SK-N-SH (cell line): Measurements from ENCODE around the gene RIT1.

Experiments
- EP300 ChIP-seq, 2 experiments: IDR thresholded peaks; 2 replicates each; pipeline versions ENCODE4 v1.4.0 to v1.6.1; 2012; ENCODE audit warnings: borderline replicate concordance in 1 of 2, low read depth in 1 of 2, low read length in 1 of 2
- EZH2phosphoT487 ChIP-seq: fragments of 200-600 bp; sonication (generic); IDR thresholded peaks from 2 replicates; pipeline ENCODE4 v1.6.1; 2017; ENCODE audit warnings: low read depth, mixed run types, mild to moderate bottlenecking, antibody characterized with exemption, moderate library complexity, borderline replicate concordance
- NFIC ChIP-seq: IDR thresholded peaks from 2 replicates; pipeline ENCODE4 v1.4.0; 2012; ENCODE audit warnings: borderline replicate concordance
- TF ChIP-seq, protein P1 (sequence below): fragments of 200-600 bp; sonication (generic); IDR thresholded peaks from 2 replicates; pipeline ENCODE4 v1.6.1; 2017; ENCODE audit warnings: antibody characterized with exemption, mild to moderate bottlenecking, moderate library complexity

DNA sequence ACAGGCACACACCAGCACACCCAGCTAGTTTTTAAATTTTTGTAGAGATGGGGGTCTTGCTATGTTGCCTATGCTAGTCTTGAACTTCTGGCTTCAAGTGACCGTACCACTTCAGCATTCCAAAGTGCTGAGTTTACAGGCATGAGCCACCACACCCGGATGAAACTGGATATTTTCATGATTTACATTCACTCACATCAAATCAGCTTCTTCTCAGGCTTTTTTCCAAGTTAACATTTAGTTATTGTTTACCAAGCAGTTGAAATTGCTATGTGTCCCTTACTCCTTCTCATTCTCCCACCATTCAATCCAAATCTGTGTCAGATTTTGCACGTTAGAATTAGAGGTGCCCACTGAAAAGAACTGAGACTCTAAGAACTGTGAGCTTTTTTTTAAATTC is 18.4 kb downstream of the RIT1 start:
- TF ChIP-seq EZH2phosphoT487, result no peak
- no peak; a peak in 1 of 4 replicates for TF ChIP-seq EP300 (IDR thresholded peaks at IDR 0.05; ENCODE audit: borderline replicate concordance in 1 of 2, low read depth in 1 of 2, low read length in 1 of 2)
- TF ChIP-seq, protein P1, sequence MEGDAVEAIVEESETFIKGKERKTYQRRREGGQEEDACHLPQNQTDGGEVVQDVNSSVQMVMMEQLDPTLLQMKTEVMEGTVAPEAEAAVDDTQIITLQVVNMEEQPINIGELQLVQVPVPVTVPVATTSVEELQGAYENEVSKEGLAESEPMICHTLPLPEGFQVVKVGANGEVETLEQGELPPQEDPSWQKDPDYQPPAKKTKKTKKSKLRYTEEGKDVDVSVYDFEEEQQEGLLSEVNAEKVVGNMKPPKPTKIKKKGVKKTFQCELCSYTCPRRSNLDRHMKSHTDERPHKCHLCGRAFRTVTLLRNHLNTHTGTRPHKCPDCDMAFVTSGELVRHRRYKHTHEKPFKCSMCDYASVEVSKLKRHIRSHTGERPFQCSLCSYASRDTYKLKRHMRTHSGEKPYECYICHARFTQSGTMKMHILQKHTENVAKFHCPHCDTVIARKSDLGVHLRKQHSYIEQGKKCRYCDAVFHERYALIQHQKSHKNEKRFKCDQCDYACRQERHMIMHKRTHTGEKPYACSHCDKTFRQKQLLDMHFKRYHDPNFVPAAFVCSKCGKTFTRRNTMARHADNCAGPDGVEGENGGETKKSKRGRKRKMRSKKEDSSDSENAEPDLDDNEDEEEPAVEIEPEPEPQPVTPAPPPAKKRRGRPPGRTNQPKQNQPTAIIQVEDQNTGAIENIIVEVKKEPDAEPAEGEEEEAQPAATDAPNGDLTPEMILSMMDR, result no peak
- no peak; the same call in 1 of the 2 replicates for TF ChIP-seq NFIC
